Transverse colon (tissue), 3 donors: ENCODE measurements around the gene CCDC91.

Experiments
- CTCF ChIP-seq, 5 experiments: fragments of 200-600 bp in 3 of 5; fragments of 450-650 bp in 2 of 5; sonication (generic) in 3 of 5; IDR thresholded peaks; 1 replicate in 2 of 5; 2 replicates in 3 of 5; pipeline ENCODE4 v1.5.1; 2016 to 2017; ENCODE audit warnings: antibody characterized with exemption in 5 of 5, inconsistent platforms in 3 of 5, mild to moderate bottlenecking in 2 of 5, moderate library complexity in 1 of 5
- POLR2A ChIP-seq: fragments of 450-650 bp; IDR thresholded peaks from one replicate; pipeline ENCODE4 v1.6.1; 2016; ENCODE audit warnings: antibody characterized with exemption, mild to moderate bottlenecking, moderate library complexity

- TF ChIP-seq POLR2A (no peak), CTCF (IDR thresholded peaks at IDR 0.05) (no peak)
These were observed 322.1 kb downstream of the CCDC91 start for GRCh38 chr12:28512406-28512805.
